SU-DHL-6 (cell line): Measurements from ENCODE around the gene SMURF2.

ENCODE experiments used
- CTCF ChIP-seq: fragments of 200-600 bp; sonication (generic); IDR thresholded peaks from one replicate; pipeline ENCODE4 v1.5.1; 2017; ENCODE audit warnings: antibody characterized with exemption, mild to moderate bottlenecking, low read length, moderate library complexity; ENCODE audit not compliant: insufficient read depth, poor library complexity, severe bottlenecking
- EZH2phosphoT487 ChIP-seq: fragments of 200-600 bp; sonication (generic), shearing (Covaris generic); conservative IDR thresholded peaks from 2 replicates; pipeline ENCODE4 v1.6.1; 2018; ENCODE audit warnings: mild to moderate bottlenecking, antibody characterized with exemption, low read length, moderate library complexity, mixed read lengths

GRCh38 chr17:64661726-64661975, 456 bp downstream of the SMURF2 start:
- TF ChIP-seq CTCF, result no peak
- TF ChIP-seq EZH2phosphoT487, result no peak
